IMR-90 (cell line): ENCODE results near the gene TMEM131L. TPM values are rescaled to one million over a fixed set of nuclear protein-coding genes. Genes with fewer than 3 reads are reported as not detected.

Experiments used
- ATAC-seq: fragments of 200-7000 bp; cut with Tn5 transposase; 2 replicates; pipeline ENCODE4 v1.9.1; 2020; ENCODE audit warnings: low read depth, mild to moderate bottlenecking, moderate library complexity
- BruUV-seq: library from RNA; stranded (reverse); fragments of 400-500 nt; replicated peaks from 2 replicates; lab custom pipeline; 2021; lab: Mats Ljungman, UMichigan
- CTCF ChIA-PET: fragments of 300-600 bp; formaldehyde crosslinking; extraction: SDS; loops from one replicate; lab custom pipeline; 2021; ENCODE audit warnings: antibody characterized with exemption; lab: Yijun Ruan, JAX
- POLR2A ChIA-PET: fragments of 300-600 bp; sonication (Branson Sonifier 250); formaldehyde crosslinking; loops from one replicate; lab custom pipeline; 2022; ENCODE audit warnings: antibody characterized with exemption; ENCODE audit not compliant: unreplicated experiment; lab: Charles Lee
- DNase-seq: peaks from one replicate; pipeline ENCODE4 v3.0.0; 2013
- H2AFZ ChIP-seq: replicated peaks from 2 replicates; pipeline ENCODE3; 2013; ENCODE audit warnings: low read length, mild to moderate bottlenecking; ENCODE audit not compliant: poor library complexity
- H2AK5ac ChIP-seq: 2 replicates; pipeline ENCODE4 v1.6.1; 2013; ENCODE audit warnings: low read depth, low read length, inconsistent platforms
- H2AK9ac ChIP-seq: replicated peaks from 2 replicates; pipeline ENCODE3; 2013; ENCODE audit warnings: mild to moderate bottlenecking, low read depth, low read length, moderate library complexity; ENCODE audit not compliant: poor library complexity
- H2BK120ac ChIP-seq: 2 replicates; pipeline ENCODE4 v1.6.1; 2013; ENCODE audit warnings: low read depth, low read length, inconsistent platforms
- H2BK15ac ChIP-seq: 3 replicates; pipeline ENCODE4 v1.6.1; 2013; ENCODE audit warnings: low read depth, low read length, inconsistent platforms
- H2BK20ac ChIP-seq: 2 replicates; pipeline ENCODE4 v1.6.1; 2013; ENCODE audit warnings: low read depth, mild to moderate bottlenecking, inconsistent platforms, low read length, moderate library complexity
- H2BK5ac ChIP-seq: 2 replicates; pipeline ENCODE4 v1.6.1; 2013; ENCODE audit warnings: mild to moderate bottlenecking, low read depth, low read length, inconsistent platforms; ENCODE audit not compliant: poor library complexity, severe bottlenecking
- H3K14ac ChIP-seq: replicated peaks from 2 replicates; pipeline ENCODE4 v1.6.1; 2013; ENCODE audit warnings: low read depth, low read length, inconsistent platforms
- H3K18ac ChIP-seq: 2 replicates; pipeline ENCODE4 v1.6.1; 2013; ENCODE audit warnings: low read depth, low read length, control low read depth
- H3K23ac ChIP-seq: 2 replicates; pipeline ENCODE4 v1.6.1; 2013; ENCODE audit warnings: low read depth, low read length, inconsistent platforms
- H3K27ac ChIP-seq: 2 replicates; pipeline ENCODE4 v1.5.1; 2013; ENCODE audit warnings: mild to moderate bottlenecking, control low read depth, low read length; ENCODE audit not compliant: insufficient read depth
- H3K27me3 ChIP-seq: 2 replicates; pipeline ENCODE4 v1.6.1; 2013; ENCODE audit warnings: low read length; ENCODE audit not compliant: control insufficient read depth, insufficient read depth
- H3K36me3 ChIP-seq: 2 replicates; pipeline ENCODE4 v1.6.1; 2013; ENCODE audit warnings: low read length, mixed read lengths; ENCODE audit not compliant: control insufficient read depth, insufficient read depth
- H3K4ac ChIP-seq: 2 replicates; pipeline ENCODE4 v1.6.1; 2013; ENCODE audit warnings: low read depth, low read length, inconsistent platforms
- H3K4me1 ChIP-seq: 2 replicates; pipeline ENCODE4 v1.6.1; 2013; ENCODE audit warnings: low read length, mixed read lengths; ENCODE audit not compliant: control insufficient read depth, insufficient read depth
- H3K4me2 ChIP-seq: 2 replicates; pipeline ENCODE4 v1.6.1; 2013; ENCODE audit warnings: low read depth, mild to moderate bottlenecking, control low read depth, low read length, moderate library complexity
- H3K4me3 ChIP-seq: 2 replicates; pipeline ENCODE4 v1.5.1; 2013; ENCODE audit warnings: low read depth, mild to moderate bottlenecking, control low read depth, low read length, moderate library complexity; ENCODE audit not compliant: insufficient read depth
- H3K56ac ChIP-seq: 2 replicates; pipeline ENCODE4 v1.6.1; 2013; ENCODE audit warnings: low read length, inconsistent platforms; ENCODE audit not compliant: insufficient read depth; ENCODE audit errors: extremely low read depth
- H3K79me1 ChIP-seq, 2 experiments: 2 replicates each; pipeline ENCODE4 v1.6.1; 2013; ENCODE audit warnings: low read length in 2 of 2, inconsistent platforms in 1 of 2, low read depth in 1 of 2
- H3K9ac ChIP-seq: 2 replicates; pipeline ENCODE4 v1.6.1; 2013; ENCODE audit warnings: low read depth, low read length, control low read depth
- H3K9me1 ChIP-seq: 2 replicates; pipeline ENCODE4 v1.6.1; 2013; ENCODE audit warnings: low read length, inconsistent platforms; ENCODE audit not compliant: insufficient read depth
- H3K9me3 ChIP-seq: 2 replicates; pipeline ENCODE4 v1.6.1; 2013; ENCODE audit warnings: low read length; ENCODE audit not compliant: control insufficient read depth, insufficient read depth
- H4K20me1 ChIP-seq: 2 replicates; pipeline ENCODE4 v1.6.1; 2013; ENCODE audit warnings: low read length, inconsistent platforms; ENCODE audit not compliant: insufficient read depth
- H4K5ac ChIP-seq: 2 replicates; pipeline ENCODE4 v1.6.1; 2013; ENCODE audit warnings: mild to moderate bottlenecking, low read depth, low read length, control low read depth
- H4K8ac ChIP-seq, 2 experiments: 2 replicates each; pipeline ENCODE4 v1.6.1; 2013; ENCODE audit warnings: low read depth in 2 of 2, low read length in 2 of 2, control low read depth in 1 of 2, inconsistent platforms in 1 of 2
- H4K91ac ChIP-seq: 2 replicates; pipeline ENCODE4 v1.6.1; 2013; ENCODE audit warnings: low read depth, low read length, inconsistent platforms; ENCODE audit not compliant: insufficient read depth
- CTCF ChIP-seq: conservative IDR thresholded peaks from 2 replicates; pipeline ENCODE4 v1.5.1; 2012; ENCODE audit warnings: mild to moderate bottlenecking, low read depth, low read length, improper control_type of control experiment
- FOS ChIP-seq: fragments of 150-350 bp; IDR thresholded peaks from 2 replicates; pipeline ENCODE4 v1.6.1; 2016; ENCODE audit warnings: low read depth, low read length
- RAD21 ChIP-seq: IDR thresholded peaks from 2 replicates; pipeline ENCODE4 v1.6.1; 2012; ENCODE audit warnings: low read length, improper control_type of control experiment
- RFX5 ChIP-seq: IDR thresholded peaks from 2 replicates; pipeline ENCODE4 v1.8.0; 2012; ENCODE audit warnings: low read depth, mild to moderate bottlenecking, low read length, moderate library complexity
- SMC3 ChIP-seq: fragments of 150-350 bp; IDR thresholded peaks from 2 replicates; pipeline ENCODE4 v1.6.1; 2016; ENCODE audit warnings: low read depth, mild to moderate bottlenecking, antibody characterized with exemption, low read length, moderate library complexity
- WGBS, 2 experiments: methylation state at CpG; one replicate each; pipeline versions ENCODE4 v1.1.5 to v1.1.7; 2013; ENCODE audit warnings: missing lambda C conversion rate in 2 of 2; ENCODE audit not compliant: insufficient read length in 1 of 2; ENCODE audit errors: extremely low coverage in 2 of 2; 5-methylcytosine and 5-hydroxymethylcytosine counted together
- dilution Hi-C: fragments of 300-500 bp; cut with HindIII; formaldehyde crosslinking; loops from one replicate; pipeline ENCODE4 v1.14.3; 2018; ENCODE audit warnings: low sequenced_read_pairs; ENCODE audit not compliant: unreplicated experiment
- in situ Hi-C: fragments of 300-500 bp; cut with MboI; formaldehyde crosslinking; loops from 3 replicates; pipeline ENCODE4 v1.14.3; 2019; ENCODE audit warnings: low sequenced_read_pairs, inconsistent platforms, mixed read lengths
- intact Hi-C: fragments of 100-400 bp; cut with micrococcal nuclease; formaldehyde crosslinking; loops from 2 replicates; pipeline ENCODE4 v1.10.0; 2022
- polyA plus RNA-seq, 3 experiments: library from polyadenylated mRNA; depleted of rRNA; stranded (reverse); fragments of >200 nt; gene quantifications; 2 replicates each; pipeline ENCODE4 v1.2.3, GENCODE V29; 2012; ENCODE audit warnings: low replicate concordance in 1 of 3
- total RNA-seq: library from RNA; depleted of rRNA; stranded (reverse); fragments of >200 nt; gene quantifications from 2 replicates; pipeline ENCODE4 v1.2.3, GENCODE V29; 2012

TMEM131L gene
- total and polyA plus RNA-seq, 2 of the 4 experiments (the other 2 are of a cell fraction), result 8.4 to 23.8 TPM

GRCh38 chr4:153643406-153644383, 177.5 kb downstream of the TMEM131L start:
- Histone ChIP-seq H4K5ac (peak overlapping the region; percentile 34), H2AK9ac (no peak overlapping the region), H3K27me3 (no peaks in the 10 kb centered on the region; the same call in 1 of the 2 replicates), H3K79me1 (no peaks in the 10 kb centered on the region), H3K9me3 (peaks cover 3% of the 10 kb centered on the region), H2AK5ac (no peak overlapping the region), H3K14ac (no peak overlapping the region), H3K9me1 (no peaks in the 10 kb centered on the region), H3K18ac (no peak overlapping the region), H2BK20ac (no peak overlapping the region), H3K4me3 (no peak overlapping the region), H3K4ac (no peak overlapping the region), H2BK15ac (no peak overlapping the region), H3K4me2 (peak overlapping the region; percentile 14; the same call in 1 of the 2 replicates), H3K56ac (no peak overlapping the region), H2AFZ (no peak overlapping the region), H3K27ac (no peak overlapping the region), H2BK5ac (no peak overlapping the region), H3K9ac (no peak overlapping the region), H4K8ac (peak overlapping the region in 1 of 2 experiments; percentile 49; a peak in 1 of 4 replicates), H4K91ac (no peak overlapping the region), H4K20me1 (no peaks in the 10 kb centered on the region), H3K4me1 (no peaks in the 10 kb centered on the region), H2BK120ac (no peak overlapping the region), H3K23ac (no peak overlapping the region), H3K36me3 (no peaks in the 10 kb centered on the region)
- intact Hi-C loops, result loop anchor here (2.0 kb wide), 2 partner anchors 299 to 501 kb away; partner anchors contain the start of gene MND1
- dilution Hi-C loops, result no loop called here
- TF ChIP-seq CTCF, result peak; percentile 53
- no peak for TF ChIP-seq FOS
- peak; percentile 47 for TF ChIP-seq RAD21
- TF ChIP-seq RFX5, result no peak
- TF ChIP-seq SMC3, result 0 out of 2 replicates have a peak, but pooled peaks have one; percentile 31
- 94% methylated on average over 3 of the region's 9 CpGs; no CpG with 5 or more reads in 1 of the 2 experiments for WGBS, 2 experiments
- BruUV-seq, result no TSS peak
- ChIA-PET CTCF (interaction anchor here (0.7 to 1.8 kb wide), 11 partner anchors 11 to 497 kb away, joined by 3 to 9 read pairs (median 3); partner anchors contain the start of gene TMEM131L), POLR2A (no interaction called here)
- in situ Hi-C loops, result no loop called here
- ATAC-seq, result peak; percentile 93
- DNase-seq, result peak; percentile 59
